GM19467 (cell line): ENCODE measurements around the gene WFDC12.

Source experiments
- ATAC-seq: cut with Tn5 transposase; IDR thresholded peaks from one replicate; pipeline ENCODE4 v1.9.1; 2021; ENCODE audit warnings: mild to moderate bottlenecking, moderate library complexity; ENCODE audit not compliant: unreplicated experiment

Gene WFDC12

DNA sequence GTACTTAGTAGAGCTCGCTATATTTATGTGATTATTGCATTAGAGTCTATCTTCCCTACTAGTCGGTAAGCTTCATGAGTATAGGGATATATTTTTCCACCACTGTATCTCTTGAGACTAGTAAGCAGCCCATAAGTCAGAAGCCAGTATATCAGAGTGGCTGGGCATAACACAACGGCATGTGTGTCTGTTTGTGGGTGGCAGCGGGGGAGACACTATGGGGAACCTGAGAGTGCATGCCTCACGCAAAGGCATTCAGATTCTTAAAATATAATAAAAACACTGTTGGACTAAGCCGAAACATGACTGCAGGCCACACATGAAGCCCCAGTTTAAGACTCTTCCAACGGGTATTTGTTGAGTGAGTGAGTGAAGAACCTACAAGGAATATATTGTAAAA is 31.4 kb downstream of the WFDC12 start:
- ATAC-seq: no peak

DNA sequence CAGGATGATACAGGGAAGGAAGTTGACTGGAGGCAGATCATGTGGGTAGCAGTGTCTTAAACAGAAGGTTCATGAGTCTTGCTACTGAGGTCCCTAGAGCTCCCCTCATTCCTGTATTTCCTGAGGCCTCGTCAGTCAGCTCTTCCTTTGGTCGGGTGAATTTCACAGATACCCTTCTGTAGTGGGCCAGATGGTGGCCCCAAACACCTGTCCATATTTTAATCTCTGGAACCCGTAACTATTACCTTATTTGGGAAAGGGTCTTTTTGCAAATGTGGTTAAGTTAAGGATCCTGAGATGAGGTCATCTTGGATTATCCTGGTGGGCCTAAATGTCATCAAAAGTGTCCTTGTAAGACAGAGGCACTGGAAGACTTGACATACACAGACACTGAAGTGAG is 32.9 kb downstream of the WFDC12 start:
- no peak for ATAC-seq

DNA sequence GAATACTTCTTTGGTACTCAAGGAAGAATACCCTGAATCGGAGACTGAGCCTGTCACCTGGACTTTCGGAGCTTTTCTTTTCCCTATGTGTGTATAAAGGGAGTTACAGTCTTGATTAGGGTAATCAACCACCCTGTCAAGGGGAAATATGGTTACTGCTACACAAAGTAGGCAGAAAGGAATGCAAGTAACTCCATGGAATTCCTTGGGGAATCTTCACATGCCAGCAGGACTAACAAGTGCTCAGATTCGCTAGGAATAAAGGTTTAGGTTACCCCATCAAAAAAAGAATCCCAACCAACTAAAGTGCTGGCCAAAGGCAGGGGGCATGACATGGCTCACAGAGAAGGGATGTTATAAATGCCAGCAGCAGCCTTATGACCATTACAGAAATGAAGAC is 33.8 kb downstream of the WFDC12 start:
- ATAC-seq: no peak

DNA sequence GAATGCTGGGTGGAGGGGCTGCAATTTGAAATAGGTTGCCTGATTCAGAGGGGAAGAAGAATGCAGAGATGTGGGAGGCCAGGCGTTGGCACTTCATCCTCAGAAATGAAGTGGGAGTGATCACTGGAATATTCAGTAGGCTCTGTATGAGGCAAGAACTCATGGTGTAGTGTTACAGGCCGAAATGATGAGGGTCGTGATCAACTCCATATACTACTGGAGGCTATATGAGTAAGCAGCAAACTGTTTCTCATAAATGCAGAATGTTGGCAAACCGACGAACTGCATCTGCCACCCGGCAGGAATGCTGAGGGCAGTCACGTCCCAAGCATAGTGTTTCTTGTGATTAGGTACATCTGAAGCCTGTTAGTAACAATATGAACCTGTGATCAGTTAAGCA is 36.0 kb downstream of the WFDC12 start:
- ATAC-seq: no peak

DNA sequence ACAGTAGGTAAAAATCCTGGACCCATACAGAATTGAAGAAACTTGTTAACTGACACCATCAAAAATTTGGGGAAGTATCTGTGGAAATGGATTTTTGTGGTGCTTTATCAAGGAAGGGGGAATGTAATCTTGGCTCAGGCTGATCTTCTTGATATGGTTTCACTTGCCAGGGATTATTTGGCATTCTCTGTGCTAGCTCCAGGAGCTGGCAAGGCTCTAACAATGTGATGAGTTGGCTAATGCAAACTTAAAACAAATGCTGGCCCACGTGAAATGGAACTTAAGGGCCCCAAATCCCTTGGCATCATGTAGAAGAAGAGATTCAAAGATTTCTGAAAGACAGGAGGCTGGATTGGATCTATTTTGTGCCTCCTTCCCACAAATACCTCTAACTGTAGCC is 36.5 kb downstream of the WFDC12 start:
- no peak for ATAC-seq

DNA sequence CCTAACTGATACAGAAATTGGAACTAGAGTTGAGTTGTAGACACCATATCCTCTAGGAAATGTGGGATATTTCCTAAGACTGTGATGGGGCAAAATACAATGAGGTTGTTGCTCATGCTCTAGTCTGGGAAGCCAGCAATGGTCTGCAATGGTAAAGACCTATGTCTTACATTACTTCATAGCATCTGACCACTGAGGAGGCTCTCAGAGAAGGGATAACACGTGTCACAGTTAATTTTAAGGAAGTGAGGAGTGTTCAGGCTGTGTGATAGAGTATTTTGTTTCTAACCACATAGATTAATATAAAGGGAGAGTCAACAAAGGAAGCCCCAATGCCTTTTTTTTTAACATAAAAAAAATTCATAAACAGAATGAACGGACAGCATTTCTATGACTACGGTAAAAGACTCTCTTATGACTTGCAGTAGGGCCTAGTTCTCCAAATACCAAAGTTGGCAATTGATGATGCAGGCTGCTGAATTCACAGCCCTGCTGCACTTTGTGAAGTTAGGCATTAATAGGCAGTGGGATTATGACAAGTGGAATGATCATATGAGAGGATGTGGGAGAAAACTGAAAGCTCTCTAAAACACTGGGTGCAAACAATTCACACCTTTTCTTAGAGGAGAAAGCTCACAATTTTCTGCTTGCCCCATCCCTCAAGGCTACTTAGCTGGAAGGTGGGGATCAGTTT is 37.0 kb downstream of the WFDC12 start:
- no peak for ATAC-seq

DNA sequence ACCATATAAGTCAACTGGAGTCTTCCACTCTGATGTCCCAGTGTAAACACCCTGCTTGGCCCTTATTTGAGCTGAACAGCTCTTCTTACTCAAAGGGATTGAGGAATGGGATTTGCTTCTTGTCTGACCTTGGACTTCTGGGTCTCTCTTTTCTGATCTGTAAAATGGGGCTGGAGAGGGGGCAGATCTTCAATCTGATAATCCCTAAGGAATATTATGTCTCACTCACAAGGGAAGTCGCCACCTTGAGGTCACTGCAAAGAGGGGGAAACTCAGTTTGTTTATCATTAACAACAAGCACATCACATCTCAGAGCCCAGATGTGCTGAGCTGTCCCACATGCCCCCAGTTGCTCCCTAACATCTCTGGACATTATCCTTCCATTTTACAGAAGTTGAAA is 38.4 kb downstream of the WFDC12 start:
- no peak for ATAC-seq

DNA sequence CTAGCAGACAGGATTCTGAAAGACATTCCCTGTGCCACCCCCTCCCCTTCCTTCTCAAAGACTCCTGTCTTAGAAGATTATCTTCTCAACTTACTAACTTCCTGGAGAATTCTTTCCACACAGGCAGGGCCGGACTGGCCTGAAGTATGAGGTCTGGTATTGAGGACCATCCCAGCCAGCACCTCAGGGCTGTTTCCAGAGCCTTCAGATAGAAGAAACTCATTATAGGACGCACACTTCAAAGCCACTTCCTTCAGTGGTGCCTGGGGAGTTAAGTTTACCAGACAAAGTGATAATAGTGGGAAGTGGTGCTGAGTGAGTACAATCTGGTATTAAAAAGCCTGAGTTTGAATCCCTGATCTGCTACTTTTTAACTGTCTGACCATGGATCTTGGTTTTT is 39.0 kb downstream of the WFDC12 start:
- no peak for ATAC-seq

DNA sequence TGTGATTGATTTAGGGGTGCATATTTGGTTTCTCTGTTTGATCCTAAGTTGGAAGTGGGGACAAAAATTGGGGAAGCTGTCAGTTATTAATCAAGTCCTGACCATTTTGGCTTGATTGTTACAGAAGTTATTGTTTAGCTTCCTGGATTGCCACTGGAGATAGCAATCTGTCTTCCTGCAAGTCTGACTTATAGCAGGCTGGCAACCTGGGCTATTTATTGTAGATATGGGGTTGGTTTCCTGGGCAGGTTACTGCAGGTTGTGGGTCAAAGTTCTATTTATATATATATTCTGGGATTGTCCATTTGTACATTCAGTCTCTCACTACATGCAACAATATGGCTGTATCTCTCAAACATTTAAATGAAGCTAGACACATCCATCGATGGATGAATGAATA is 41.1 kb downstream of the WFDC12 start:
- no peak for ATAC-seq

DNA sequence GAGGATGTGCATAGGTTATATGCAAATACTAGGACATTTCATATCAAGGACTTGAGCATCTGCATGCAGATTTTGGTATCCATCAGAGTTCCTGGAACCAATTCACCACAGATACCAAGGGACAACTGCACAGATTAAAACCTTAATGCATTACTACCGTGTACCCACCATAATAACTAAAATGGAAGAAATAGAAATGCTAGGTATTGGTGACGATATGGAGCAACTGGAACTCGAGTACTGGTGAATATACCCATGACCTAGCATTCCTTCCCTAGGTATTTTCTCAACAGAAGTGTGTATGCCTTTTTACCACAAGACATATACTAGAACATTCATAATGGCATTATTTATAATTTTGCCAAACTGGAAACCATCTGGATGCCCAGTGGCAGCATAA is 41.8 kb downstream of the WFDC12 start:
- no peak for ATAC-seq

DNA sequence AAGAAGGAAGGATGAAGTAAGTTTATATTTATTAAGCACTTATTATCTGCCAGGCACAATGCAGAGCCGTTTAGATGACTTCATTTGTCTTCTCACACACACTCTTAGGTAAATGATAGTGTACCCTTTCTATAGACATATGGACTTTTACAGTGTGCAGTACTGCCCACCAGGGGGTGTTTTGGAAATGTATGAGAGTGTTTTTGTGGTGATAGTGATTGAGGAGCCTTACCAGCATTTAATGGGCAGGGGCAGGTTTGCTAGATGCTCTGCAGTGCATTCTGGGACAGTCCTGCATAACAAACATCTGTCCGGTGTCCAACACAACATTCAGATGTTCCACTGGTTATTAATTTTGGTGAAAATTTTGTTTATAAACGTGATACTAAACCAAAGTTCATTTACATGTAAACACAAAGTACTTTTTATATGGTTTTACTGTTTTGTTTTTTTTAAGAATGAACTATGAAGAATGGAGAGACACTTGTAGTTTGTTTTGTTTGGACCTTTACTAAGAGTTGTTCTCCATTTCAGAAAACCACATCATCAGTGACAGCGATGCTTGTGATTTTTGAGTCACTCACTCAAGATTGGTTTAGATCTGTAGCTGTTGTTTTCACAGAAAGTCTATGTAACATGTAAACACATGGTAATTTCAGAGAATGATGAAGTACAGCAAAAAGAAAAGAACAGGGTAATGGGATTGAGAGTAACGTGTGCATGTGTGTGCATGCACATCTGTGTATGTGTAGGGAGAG is 43.2 kb downstream of the WFDC12 start:
- no peak for ATAC-seq

DNA sequence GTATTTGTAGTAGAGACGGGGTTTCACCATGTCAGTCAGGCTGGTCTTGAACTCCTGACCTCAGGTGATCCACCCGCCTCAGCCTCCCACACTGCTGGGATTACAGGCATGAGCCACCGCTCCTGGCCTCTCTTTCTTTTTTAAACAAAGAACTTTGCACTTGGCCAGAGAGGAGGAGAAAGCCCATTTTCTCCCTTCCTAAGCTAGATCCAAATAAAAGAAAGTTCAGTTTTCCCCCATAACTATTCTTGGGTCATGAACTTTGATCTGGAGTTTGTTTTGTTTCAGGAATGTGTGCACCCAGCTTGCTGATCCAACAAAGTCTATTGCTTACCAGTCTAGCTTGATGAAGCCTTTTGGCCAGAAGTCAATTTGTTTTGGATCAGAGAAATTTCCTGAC is 46.7 kb downstream of the WFDC12 start:
- ATAC-seq: no peak
